Measurements from ENCODE around the gene MTMR3. TPM values are rescaled to one million over a fixed set of nuclear protein-coding genes. Genes with fewer than 3 reads are reported as not detected.
"Not testable (repeated sequence)": the region's sequence is repeated elsewhere in the genome, so short reads cannot be mapped to it uniquely, and the experiment has no call there.

MTMR3 gene
- total RNA-seq, 4 donors from 2014 or later: 17.2 to 77.8 (median 62.5) TPM

DNA sequence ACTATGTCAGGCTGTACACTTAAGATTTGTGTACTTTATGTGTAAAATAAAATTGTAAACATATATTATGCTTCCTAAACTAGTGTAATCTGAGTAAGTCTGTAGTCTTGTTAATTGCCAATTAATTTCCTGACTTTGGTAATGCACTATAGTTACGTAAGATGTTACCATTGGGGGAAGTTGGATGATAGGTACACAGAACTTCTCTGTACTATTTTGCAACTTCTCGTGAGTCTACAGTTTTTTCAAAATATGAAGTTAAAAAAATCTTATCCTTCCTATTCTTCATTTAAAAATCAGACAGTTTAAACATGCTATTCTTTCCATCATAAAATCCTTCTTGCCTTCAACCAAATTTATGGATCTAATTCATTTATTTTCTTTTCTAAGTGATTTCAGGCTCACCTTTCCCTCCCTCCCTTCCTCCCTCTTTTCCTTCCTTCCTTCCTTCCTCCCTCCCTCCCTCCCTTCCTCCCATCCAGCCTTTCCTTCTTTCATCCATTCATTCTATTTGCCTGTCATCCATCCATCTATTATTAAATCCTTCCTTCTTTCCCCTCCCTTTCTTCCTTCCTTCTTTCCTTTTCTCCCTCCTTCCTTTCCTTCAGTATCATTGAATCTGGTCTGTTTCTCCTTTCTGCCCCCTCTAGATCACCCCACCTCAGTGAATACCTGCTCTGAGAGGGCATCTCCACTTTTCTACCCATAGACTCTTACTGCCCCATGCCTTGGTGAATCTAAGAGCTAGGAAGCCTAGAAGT lies 22.8 kb upstream of the MTMR3 start:
- Histone ChIP-seq H3K4me3 (no peak overlapping the region), H3K36me3 (no peaks in the 10 kb centered on the region), H3K27ac (no peak overlapping the region), H3K9me3 (no peaks in the 10 kb centered on the region), H3K27me3 (no peaks in the 10 kb centered on the region), H3K4me1 (no peaks in the 10 kb centered on the region)
- TF ChIP-seq POLR2A (IDR thresholded peaks at IDR 0.05): no peak
- TF ChIP-seq CTCF (IDR thresholded peaks at IDR 0.05): no peak
- no peak for DNase-seq
- intact Hi-C loops (cut with DNase I; ENCODE audit: low total_unique reads): no loop called here

GRCh38 chr22:29861672-29862297 lies 21.2 kb upstream of the MTMR3 start:
- no peaks in the 10 kb centered on the region for H3K27me3 ChIP-seq
- H3K4me3 ChIP-seq: no peak overlapping the region
- H3K4me1 ChIP-seq: no peaks in the 10 kb centered on the region
- TF ChIP-seq CTCF (IDR thresholded peaks at IDR 0.05) (no peak), POLR2A (IDR thresholded peaks at IDR 0.05) (no peak)
- DNase-seq: no peak
- H3K9me3 ChIP-seq: no peaks in the 10 kb centered on the region
- intact Hi-C loops (cut with DNase I; ENCODE audit: low total_unique reads): no loop called here
- no peak overlapping the region for H3K27ac ChIP-seq
- no peaks in the 10 kb centered on the region for H3K36me3 ChIP-seq

- H3K27me3 ChIP-seq; DNase-seq; H3K9me3 ChIP-seq; H3K36me3 ChIP-seq; intact Hi-C loops (cut with DNase I; ENCODE audit: low total_unique reads); H3K4me3 ChIP-seq; H3K27ac ChIP-seq; H3K4me1 ChIP-seq: not testable (repeated sequence)
Observed at GRCh38 chr22:29865572-29865971, 17.4 kb upstream of the MTMR3 start.

GRCh38 chr22:29867260-29867659 lies 15.7 kb upstream of the MTMR3 start:
- intact Hi-C loops (cut with DNase I; ENCODE audit: low total_unique reads): no loop called here
- Histone ChIP-seq H3K4me3 (no peak overlapping the region), H3K9me3 (no peaks in the 10 kb centered on the region)

DNA sequence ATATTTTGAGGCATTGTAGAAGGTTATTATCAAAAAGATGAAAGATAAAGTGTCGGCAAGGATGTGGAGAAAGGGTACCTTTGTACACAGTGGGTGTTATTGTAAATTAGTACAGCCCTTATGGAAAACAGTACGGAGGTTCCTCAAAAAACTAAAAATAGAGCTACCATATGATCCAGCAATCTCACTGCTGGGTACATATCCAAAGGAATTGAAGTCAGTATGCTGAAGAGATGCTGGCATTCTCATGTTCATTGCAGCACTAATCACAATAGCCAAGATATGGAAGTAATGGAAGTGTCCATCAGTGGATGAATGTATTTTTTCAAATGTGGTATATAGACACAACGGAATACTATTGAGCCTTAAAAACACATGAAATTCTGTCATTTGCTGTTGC lies 15.1 kb upstream of the MTMR3 start:
- Histone ChIP-seq H3K27ac (no peak overlapping the region), H3K36me3 (no peaks in the 10 kb centered on the region), H3K9me3 (no peaks in the 10 kb centered on the region), H3K4me3 (no peak overlapping the region), H3K27me3 (no peaks in the 10 kb centered on the region), H3K4me1 (no peaks in the 10 kb centered on the region)
- DNase-seq: no peak
- TF ChIP-seq POLR2A (IDR thresholded peaks at IDR 0.05) (no peak), CTCF (IDR thresholded peaks at IDR 0.05) (no peak)
- intact Hi-C loops (cut with DNase I; ENCODE audit: low total_unique reads): no loop called here

More at GRCh38 chr22:29867260-29867659, 15.7 kb upstream of the MTMR3 start:
- no peaks in the 10 kb centered on the region for H3K4me1 ChIP-seq
- no peak overlapping the region for H3K27ac ChIP-seq
- TF ChIP-seq POLR2A (IDR thresholded peaks at IDR 0.05): no peak
- no peak for TF ChIP-seq CTCF (IDR thresholded peaks at IDR 0.05)
- no peak for DNase-seq
- H3K27me3 ChIP-seq: no peaks in the 10 kb centered on the region
- H3K36me3 ChIP-seq: no peaks in the 10 kb centered on the region
